Endometrial microvascular endothelial cells (primary cell): ENCODE measurements around the gene C1orf226. TPM values are rescaled to one million over a fixed set of nuclear protein-coding genes. Genes with fewer than 3 reads are reported as not detected.
"Not testable (repeated sequence)": the region's sequence is repeated elsewhere in the genome, so short reads cannot be mapped to it uniquely, and the experiment has no call there.

Experiments used
- in situ Hi-C: cut with HindIII; loops from 2 replicates; pipeline ENCODE4 v1.10.0; 2017; ENCODE audit warnings: low sequenced_read_pairs, low pct_unique_long_range_greater_than_20kb; ENCODE audit errors: inconsistent ontology term
- total RNA-seq: library from RNA; depleted of rRNA; stranded (reverse); fragments of >200 nt; gene quantifications from one replicate; pipeline ENCODE4 v1.2.3, GENCODE V29; 2015; ENCODE audit errors: inconsistent ontology term

C1orf226 gene
- total RNA-seq, 1 donor from 2014 or later = 2.1 TPM

DNA sequence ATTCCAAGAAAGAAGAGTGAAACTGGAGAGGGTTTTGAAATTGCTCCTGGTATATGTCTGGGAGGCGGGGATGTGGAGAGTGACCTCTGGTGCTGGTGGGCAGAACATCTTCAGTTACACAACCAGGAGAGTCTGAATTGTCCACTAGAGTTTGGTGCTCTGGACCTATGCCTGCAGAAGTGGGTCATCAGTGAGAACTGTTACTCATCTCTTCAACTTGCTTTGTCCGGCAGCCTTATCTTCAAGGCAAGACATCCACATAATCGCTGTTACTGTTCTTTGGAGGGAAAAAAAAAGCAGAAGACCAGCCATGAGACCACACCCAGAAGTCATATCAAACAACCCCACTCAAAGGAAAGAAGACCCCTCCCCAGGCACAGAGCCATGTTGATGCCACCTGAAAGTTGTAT is 15.5 kb downstream of the C1orf226 start:
- in situ Hi-C loops = no loop called here

DNA sequence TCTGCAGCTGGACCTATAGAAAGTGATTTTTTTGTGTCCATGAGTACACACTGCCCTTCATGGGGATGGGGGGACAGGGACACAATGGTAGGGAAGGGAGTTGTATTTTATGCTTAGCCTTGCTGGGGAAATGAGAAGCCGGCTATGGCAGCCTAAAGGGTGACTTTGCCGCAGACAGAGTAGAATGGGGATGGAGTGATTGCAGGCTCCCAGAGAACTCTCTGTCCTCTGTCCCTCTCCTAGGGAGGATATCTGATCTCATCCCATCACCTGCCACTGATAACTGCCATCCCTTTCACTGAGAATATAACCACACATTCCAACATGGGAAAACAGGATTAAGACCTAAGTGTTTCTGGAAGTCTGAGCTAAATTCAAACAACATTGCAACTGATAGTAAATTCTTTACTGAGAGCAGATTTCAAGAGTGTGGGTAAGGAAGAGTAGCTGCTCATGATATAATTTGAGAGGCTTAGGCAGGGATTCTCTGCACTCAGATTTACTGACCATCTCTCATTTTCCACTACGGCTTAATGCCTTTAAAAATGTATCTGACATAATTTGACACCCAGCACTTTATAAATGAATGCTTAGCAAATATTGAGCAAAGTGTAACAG is 16.5 kb downstream of the C1orf226 start:
- in situ Hi-C loops = no loop called here

DNA sequence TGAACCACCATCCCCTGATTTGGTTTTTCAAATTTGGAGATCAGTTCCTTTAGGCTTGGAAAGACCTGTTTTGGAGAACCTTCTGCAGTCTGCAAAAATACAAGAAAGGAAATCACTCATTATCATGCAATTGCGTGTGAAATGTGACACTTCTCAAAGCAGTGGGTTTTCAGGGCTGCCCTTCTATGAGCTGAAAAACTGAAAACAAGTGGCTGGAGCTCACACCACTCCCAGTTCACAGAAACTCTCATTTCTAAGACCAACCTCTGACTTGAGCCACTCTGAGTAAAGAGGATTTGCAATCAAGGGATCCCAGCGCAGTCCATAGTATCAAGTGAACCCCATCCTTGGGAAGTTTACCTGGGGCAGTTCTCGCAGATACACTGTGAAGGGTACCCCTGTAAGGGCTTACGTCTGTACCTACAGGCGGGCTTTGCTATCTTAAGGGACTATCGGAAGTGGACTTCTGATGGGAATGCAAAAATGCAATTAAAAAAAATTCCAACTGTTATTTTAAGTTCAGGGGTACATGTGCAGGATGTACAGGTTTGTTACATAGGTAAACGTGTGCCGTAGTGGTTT is 17.6 kb downstream of the C1orf226 start:
- in situ Hi-C loops = no loop called here

DNA sequence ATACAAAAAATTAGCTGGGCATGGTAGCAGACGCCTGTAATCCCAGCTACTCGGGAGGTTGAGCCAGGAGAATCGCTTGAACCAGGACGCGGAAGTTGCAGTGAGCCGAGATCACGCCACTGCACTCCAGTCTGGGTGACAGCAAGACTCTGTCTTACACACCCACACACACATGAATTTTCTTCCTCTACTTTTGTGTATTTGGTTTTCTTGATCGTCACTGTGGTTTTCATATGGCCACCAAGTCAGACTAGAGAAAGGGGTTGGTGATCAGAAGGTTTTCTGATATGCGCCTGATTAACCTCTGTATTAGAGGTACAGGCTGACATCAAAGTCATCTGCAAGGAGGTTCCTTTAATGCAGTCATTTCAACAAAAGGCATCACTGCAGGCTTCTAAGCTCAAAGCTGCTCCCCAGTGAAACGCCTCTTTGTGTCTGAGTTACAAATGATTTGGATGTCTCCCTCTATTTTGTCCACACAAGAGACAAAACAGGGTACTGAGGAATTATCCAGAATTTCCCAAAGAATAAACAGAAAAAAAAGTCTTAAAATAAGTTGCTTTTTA is 19.3 kb downstream of the C1orf226 start:
- in situ Hi-C loops = no loop called here

DNA sequence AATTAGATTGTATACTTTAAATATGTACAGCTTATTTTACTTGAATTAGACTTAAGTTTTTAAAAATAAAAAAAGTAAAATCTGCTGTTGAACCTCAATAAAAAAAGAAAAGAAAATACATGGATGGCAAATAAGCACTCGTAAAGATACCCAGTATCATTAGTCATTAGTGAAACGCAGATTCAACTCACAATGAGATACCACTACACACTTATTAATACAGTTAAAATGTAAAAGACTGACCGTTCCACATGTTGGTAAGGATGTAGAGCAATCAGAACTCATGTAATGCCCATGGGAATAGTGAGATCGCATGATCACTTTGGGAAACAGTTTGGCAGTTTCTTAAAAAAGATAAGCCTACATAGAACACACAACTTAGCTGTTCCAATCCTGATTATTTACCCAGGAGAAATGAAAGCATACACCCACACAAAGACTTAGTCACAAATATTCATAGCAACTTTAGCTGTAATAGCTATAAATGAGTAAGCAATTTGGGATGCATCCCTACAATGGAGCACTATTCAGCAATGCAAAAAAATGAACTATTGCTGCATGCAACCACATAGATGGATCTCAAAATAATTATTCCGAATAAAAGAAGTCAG is 23.1 kb downstream of the C1orf226 start:
- in situ Hi-C loops = no loop called here

DNA sequence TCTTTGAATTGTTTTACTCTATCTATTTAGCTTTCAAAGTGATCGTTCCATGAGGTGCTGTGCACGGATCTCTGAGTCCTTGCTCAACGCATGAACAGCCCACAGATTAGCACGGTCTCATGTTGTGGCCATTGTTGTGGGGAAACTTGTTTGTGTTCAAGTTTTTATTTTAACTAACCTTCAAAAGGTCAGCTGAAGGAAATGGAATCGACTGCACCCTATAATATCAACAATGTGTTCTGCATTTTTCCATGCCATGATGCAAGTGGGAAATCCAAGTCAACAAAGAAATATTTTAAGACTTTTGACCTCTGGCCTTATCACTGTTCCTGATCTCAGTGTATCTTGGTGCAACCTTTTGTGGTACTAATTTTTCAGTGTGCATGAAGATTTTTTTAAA is 24.3 kb downstream of the C1orf226 start:
- in situ Hi-C loops = no loop called here

DNA sequence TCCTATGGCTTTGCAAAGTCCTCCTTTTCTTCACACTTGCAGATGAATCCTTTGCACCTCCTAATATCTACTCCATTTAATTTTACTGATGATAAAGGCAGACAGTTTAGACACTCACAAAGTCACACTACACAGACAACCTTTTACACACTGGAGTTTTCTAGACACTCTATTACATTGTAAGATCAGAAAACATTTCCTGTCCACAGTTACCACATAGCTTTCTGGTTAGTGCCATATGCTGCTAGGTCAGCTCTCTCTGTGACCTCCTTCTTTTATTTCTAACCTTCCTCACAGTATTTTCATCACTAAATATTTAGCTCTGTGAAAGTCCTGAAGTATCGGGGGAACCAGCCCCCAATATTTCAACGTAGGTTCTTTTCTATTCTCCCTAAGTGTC is 25.3 kb downstream of the C1orf226 start:
- in situ Hi-C loops = no loop called here

DNA sequence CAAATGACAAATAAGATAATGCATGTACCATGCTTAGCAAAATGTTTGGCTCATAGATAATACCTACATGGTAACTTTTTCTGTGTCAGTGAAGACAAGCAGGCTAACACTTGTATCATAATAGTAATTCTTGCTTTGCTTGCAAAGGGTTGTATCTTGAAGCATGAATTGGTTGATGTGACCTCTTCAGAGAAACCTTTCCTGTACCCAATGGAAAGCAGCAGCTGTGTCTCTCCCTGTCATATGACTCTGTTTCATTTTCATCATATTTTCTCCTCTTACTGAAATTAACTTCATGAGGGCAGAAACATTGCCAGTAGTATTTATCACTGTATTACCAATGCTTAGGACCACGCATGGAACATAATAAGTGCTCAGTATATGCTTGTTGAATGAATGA is 26.0 kb downstream of the C1orf226 start:
- in situ Hi-C loops = no loop called here

DNA sequence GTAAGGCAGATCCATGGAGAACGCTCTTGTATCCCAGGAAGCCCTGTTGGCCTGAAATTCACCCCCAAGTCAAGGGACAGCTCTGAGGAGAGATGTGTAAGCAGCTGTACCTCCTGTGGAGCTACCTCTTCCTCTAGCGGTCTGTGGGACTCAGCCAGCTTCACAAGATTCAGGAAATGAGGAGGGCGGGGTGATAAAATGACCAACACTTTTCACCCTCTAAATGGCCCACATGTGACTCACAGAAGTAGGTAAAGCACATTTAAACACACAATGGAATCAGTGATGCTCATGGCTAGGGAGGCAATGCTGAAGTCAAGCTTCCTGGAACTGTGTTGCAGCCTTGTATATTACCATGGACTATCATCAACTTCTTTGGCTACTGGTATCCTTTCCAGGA is 30.5 kb downstream of the C1orf226 start, which contains the start of gene SH2D1B:
TSS of gene SH2D1B (minus strand) at position 135 of the 400 bp plus-strand sequence. CDS start at position 15, 120 bp downstream.
- in situ Hi-C loops = no loop called here

DNA sequence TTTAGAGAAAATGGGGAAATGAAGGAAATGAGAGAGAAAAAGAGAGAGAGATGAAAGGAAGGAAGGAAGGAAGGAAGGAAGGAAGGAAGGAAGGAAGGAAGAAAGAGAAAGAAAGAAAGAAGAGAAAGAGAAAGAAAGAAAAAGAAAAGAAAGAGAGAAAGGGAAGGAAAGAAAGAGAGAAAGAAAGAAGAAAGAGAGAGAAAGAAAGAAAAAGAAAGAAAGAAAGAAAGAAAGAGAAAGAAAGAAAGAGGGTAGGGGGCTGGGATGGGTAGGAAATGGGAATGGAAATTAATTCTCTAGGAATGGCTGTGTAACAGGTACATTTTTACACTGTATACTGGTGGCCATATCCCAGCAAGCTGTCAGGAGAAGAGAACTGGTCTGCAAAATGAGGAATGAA is 34.7 kb downstream of the C1orf226 start:
- in situ Hi-C loops = no loop called here

DNA sequence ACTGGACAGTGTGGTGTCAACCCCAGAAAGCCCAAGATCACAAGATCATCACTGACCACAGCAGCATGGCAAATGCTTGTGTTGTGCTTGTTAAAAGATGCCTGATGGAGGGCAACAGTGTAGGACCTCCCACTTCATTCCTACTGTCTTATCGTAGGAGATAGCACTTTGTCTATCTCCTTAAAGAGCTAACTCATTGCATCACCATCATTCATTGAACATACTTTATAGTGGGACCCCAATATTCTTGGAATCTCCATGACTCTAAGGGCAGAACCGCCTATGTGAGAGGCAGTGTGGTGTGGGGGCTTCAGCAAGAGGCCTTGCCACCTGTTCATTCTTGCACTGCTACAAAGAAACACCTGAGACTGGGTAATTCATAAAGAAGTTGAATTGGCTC is 35.4 kb downstream of the C1orf226 start:
- in situ Hi-C loops = no loop called here

DNA sequence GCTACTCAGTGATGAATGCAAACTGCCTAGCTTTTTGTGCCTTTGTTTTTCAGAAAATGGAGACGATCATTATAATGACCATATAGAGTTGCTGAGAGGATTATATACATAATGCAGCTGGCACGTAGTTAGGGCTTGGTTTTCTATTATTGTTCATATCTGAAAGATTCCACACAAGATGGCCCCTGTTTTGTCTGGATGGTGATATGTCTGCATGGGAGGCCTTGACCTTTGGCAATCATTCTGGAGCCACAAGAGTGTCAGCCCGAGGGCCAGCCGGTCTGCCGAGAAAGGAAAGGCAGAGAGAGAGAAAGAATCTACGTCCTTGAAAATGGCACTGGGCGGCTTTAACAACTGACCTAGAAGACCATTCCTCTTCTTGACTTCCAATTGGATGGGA is 36.1 kb downstream of the C1orf226 start:
- in situ Hi-C loops = no loop called here

DNA sequence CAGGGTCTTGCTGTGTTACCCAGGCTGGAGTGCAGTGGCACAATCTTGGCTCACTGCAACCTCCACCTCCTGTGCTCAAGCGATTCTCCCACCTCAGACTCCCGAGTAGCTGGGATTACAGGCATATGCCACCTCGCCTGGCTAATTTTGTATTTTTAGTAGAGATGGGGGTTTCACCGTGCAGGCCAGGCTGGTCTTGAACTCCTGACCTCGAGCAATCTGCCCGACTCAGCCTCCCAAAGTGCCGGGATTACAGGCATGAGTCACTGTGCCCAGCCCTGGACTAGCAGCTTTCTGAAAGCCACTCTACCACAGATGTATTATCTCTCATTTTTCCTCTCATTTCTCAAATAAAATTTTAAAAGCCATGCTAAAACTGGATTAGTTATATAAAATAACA is 37.1 kb downstream of the C1orf226 start:
- in situ Hi-C loops = not testable (repeated sequence)

DNA sequence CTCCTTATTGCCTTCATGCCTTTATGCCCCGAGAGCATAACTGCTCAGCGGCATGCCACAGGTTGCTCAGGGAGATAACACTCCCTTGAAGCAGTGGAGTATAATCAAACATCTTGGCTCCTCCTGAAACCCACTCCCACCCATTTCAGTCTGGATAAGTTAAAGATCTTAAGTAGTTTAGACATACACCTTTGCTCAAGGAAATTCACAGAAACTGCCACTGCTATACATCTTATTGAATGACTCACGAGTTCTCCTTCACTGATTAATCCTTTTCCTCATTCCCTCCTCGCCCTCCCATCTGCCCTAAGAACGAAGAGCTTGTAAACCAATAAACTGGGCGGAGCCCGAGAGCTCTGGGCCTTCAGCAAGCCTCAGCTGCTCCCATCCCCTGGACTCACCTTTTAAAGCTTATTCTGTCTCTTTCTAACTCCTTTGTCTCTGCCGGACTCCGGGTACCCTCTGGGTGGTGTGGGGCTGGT is 38.0 kb downstream of the C1orf226 start:
- in situ Hi-C loops = not testable (repeated sequence)

DNA sequence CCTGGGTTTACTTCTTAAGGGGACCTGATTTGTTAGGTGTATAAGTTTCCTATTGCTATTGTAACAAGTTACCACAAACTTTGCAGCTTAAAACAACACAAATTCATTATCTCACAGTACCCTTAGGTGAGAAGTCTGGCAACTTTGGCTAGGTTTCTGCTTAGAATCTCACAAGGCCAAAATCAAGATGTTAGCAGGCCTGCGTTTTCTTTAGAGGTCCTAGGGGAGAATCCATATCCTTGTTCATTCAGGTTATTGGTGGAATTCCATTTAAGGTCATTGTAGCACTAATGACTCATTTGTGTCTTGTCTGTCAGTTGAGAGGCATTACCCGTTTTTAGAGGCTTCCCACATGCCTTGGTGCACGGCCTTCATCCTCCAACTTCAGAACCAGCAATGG is 38.6 kb downstream of the C1orf226 start:
- in situ Hi-C loops = no loop called here

DNA sequence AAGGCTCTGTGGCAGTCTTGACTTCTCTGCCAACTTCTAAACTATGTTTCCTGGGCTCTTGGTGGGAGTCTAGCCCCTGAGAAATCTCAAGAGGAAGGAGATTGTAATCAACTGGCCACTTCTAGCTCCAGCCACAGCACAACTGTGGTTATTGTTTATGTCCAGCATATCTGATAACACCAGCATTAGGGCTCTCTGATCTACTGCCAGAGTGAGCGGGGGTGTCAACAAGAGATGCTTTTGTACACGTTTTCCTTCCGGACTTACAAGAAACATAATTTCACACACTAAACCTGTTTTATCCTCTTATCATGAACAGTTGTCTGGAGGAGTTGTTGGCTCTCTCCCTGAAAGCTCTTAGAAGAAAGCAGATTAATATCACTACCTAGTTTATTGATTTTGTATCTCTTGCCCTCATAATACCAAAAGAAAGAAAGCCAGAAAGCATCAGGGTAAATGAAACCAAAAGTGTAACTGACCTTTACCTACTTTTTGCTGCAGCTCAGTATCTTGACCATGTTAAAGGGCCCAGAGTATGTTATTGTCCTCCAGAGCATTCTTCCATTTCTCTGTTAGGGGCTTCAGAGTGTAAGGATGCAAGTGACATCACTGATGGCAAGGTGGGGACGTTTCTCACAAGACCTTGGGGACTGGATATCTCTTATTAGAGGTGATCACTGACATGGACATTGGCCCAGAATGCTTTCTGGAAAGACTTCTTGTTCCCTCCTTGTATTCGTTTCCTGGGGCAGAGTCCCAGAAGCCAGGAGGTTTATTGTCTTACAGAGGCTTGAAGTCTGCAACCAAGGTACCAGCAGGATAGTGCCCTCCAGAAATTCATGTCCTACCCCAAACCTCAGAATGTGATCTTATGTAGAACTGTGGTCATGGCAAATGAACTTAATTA is 40.0 kb downstream of the C1orf226 start:
- in situ Hi-C loops = no loop called here

DNA sequence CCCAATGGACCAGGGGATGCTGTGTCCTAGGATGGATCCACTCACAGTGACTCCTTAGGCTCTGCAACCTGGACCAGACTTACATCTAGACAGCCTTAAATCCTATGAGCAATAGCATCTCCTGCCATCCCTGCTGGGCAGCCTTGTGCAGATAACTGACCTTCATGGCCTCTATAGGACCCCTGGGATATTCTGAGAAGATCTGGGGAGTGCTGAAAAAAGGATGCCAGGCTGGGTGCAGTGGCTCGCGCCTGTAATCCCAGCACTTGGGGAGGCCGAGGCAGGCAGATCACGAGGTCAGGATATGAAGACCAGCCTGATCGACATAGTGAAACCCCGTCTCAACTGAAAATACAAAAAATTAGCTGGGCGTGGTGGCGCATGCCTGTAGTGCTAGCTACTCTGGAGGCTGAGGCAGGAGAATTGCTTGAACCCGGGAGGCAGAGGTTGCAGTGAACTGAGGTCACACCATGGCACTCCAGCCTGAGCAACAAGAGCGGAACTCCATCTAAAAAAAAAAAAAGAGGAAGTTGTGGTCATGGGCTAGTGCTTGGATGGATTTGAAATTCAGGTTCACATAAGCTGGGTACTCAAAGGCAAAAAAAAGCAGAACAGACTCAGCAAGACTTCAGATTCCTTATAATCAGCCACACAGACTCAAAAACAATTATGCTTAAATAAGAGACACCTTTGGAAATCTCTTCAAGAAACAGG is 41.3 kb downstream of the C1orf226 start:
- in situ Hi-C loops = no loop called here

DNA sequence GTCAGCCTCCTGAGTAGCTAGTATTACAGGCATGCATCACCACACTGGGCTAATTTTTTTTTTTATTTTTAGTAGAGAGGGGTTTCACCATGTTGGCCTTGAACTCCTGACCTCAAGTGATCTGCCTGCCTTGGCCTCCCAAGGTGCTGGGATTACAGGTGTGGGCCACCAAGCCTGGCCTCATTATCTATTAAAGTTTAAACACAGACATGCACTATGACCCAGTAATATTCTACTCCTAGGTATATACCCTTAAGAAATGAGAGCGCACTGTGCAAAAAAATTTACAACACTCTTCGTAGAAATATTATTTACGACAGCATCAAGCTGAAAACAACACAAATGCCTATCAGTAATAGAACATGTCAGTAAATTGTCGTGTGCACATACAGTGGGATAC is 49.1 kb downstream of the C1orf226 start:
- in situ Hi-C loops = no loop called here
